Muscle of arm (tissue), 12 donors: ENCODE measurements around the gene FBXO17. TPM values are rescaled to one million over a fixed set of nuclear protein-coding genes. Genes with fewer than 3 reads are reported as not detected.

ENCODE experiments used
- DNase-seq: peaks from one replicate; pipeline ENCODE4 v3.0.0-alpha.2; 2013
- polyA plus RNA-seq, 12 donors: library from polyadenylated mRNA; unstranded; fragments of 120-200 nt; gene quantifications; one replicate each; pipeline ENCODE4 v1.2.1, GENCODE V29; 2013; ENCODE audit not compliant: insufficient read length in 12 of 12

FBXO17 gene
- polyA plus RNA-seq, 12 donors = 22.6 to 33.6 (median 28.0) TPM; not detected in 1

DNA sequence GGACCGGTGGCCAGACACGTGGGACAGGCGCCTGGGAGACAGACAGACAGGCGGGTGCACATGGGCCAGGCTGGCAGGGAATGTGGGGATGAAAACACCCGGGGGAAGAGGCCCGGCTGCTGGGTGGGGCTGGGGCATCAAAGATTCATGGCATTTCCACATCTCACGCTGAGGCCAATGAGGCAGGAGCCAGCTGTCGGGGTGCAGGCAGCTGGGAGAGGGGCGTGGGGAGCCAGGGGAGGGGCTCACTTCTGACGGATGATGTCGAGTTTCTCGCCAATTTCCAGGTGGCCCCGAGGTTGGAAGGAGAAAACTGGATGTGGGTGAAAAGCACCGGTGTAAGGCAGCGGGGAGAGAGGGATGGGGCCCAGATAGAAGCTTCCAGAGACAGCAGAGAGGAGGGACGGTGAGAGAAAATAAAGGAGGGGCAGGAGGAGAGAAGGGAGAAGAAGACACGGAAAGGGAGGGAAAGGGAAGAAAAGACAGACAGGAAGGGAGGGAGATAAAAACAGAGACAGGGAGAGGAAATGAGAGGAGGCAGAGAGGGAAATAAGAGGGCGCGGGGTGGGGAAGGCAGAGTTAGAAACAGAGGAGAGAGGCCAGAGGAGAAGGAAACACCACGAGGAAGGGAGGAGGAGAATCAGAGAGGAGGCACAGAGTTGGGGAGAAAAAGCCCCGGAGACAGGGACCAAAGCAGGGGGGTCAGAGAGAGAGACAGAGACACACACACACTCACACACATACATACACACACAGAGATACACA, 55.5 kb downstream of the FBXO17 start:
- DNase-seq = no peak

DNA sequence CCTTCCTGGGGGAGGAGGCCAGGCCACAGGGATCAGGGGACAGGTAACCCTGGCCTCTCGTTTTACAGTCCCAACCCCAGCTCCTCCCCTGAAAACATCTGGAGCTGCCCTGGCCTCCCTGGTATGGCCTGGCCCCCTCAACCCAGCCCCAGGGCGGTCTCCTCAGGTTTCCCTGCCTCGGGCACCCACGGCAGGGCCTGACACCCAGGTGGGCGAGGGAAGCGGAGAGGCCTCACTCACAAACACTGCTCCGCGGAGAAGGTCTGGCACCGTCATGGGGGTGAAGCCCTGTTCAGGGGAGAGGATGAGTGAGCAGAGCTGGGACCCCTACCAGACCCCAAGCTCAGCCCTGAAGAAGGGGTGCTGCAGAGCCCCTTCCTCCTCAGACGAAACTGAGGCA, 57.0 kb downstream of the FBXO17 start:
- DNase-seq = no peak

DNA sequence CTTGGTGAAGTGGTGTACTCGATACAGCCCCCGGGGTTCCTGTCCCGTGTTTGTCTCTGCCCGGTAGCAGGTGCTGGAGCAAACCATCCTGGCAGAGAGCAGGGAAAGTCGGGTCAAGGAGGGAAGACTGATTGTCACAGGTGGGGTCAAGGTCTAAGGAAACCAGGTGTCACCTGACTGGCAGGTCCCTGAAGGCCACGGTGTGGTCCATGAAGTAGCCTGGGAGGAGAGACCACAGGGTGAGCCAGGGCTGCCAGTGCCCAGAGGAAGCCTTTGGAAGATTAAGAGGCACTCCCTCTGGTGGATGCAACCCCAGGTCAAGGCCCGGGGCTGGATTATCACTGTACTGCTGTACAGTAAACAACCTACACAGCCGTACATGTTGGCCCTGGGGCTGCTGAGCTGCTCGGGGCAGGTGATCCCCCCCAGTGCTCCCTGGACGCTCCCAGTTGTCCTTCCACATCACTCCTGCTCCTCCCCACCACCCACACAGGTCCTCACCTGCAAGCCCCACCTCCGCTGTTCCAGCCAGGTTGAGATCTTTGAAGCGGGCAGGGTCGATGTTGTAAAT, 57.5 kb downstream of the FBXO17 start:
- DNase-seq = no peak

DNA sequence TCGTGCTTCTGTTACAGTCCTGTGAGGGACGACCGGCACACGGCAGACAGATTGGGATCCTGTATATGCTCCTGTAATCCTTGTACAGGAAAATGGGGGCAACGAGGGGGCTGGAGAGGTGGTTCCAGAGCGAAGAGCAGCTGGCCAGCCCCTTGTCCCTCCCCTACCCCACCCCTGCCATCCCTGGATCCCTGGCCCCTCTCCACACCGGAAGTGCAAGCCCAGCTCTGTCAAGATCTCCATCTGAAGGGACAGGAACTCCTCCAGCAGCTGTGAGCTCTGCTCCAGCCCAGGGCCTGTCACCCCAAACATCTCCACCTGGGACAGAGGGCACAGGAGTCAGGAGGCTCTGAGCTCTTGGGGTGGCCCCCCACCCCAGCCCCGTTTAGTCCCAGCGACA, 58.0 kb downstream of the FBXO17 start:
- no peak for DNase-seq

DNA sequence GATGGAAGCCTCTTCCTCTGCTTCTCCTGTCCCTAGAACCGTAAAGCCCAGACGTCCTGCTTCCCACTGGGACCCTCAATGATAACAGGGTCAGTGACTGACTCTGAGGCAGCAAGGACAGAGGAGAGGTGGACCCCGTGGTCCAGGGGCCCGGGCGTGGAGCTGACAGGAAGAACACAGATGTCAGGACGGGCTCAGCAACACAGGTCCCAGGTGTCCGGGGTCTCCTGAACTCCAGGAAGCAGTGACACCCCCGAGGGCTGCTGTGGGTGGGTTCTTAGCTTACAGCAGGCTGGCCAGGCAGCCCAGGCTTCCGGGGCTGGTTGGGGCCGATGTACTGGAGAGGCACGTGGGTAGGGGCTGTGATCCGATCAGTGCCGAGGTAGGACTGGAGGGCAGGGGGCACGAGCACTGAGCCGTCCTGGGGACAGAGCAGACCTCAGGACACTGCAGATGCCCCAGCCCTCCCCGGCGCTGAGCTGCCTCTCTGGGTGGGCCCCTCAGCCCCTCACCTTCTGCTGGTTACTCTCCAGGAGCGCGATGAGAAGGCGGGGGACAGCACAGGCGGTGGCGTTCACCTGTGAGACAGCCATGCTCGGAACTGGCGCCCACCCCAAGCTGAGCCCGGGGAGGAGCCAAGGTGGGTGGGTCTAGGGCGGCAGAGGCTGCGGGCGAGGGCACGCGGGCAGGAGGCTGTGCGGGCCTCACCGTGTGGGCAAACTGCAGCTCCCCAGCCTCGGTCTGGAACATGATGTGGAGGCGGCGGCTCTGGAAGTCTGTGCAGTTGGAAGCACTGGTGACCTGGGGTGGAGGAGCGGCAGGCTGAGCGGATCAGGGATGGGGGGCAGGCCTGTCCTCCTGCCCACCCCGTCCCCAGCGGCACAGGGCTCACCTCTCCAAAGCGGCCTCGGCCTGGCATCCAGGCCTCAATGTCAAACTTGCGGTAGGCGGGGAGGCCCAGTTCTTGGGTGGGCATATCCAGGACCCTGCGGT, 59.9 kb downstream of the FBXO17 start:
- DNase-seq = no peak

DNA sequence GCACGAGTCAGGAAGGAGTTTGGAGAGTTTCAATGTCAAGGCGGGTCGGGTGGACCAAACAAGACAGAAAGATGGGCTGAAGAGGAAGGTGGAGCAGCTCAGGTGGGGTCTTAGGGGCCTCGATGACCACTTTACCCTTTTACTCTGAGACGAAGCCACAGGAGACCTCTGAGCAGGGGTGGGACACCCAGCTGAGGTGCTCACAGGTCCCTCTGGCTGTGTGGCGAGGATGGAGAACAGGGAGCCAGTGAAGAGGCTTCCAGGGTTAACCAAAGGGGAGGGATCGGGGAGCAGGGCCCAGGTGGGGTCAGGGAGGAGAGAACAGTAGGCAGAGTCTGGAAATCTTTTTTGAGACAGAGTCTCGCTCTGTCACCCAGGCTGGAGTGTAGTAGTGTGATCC, 61.6 kb downstream of the FBXO17 start:
- no peak for DNase-seq

DNA sequence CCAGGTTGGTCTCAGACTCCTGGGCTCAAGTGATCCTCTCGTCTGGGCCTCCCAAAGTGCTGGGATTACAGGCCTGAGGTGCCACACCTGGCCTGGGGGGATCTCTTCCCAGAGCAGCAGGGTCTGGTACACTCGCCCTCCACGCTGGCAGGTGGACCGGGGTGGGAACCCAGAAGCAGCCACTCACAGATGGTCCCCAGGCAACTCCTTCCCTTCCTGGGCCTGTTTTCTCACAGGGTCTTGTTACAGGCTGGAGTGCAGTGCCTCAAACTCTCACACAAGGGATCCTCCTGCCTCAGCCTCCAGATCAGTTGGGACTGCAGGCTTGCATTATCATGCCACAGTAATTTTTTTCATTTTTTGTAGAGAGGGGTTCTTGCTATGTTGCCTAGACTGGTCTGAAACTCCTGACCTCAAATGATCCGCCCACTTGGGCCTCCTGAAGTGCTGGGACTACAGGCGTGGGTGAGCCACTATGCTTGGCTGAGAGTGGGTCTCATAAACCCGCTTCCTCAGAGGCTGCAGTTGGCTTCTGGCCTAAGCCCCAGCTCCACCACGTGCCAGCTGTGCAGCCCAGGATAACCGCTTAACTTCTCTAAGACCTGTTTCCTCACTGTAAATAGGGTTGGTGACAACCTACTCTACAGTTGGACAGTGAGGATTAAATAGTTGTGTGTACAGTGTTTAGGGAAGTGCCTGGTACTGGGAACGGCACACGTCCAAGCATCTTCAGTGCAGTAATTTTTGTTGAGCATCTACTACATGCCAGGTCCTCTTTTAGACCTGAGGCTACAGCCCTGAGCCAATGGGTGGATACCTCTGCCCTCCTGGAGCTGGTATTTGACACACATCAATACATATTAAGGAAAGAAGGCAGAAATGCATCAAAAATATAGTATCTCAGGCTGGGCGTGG, 62.7 kb downstream of the FBXO17 start:
- no peak for DNase-seq

DNA sequence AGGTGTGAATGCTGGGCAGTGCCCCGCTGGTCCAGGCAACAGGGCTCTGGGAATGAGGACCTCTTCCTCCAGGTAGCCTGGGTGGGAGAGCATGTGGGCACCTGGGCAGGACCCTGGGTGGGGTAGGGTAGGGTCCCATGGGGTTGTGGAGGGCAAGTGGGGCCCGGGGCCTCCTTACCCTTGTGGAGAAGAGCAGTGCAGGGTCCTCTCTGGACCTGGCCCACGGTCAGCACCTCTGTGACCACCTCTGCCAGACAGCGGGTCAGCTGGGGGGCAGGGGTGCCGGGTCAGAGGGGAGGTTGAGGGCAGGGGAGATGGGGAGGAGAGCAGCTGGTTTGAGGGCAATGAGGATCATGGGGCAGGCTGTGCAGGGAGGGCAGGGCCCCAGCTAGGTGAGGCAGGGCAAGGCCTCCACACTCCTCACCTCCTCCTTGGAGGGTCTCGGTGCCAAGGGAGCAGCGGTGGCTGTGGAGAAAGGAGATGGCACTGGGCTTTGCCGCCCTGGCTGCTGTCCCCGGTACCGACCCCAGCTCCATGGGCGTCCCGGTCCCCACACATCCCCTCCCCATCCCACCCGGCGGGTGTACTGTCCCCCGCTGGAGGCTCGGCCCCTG, 64.0 kb downstream of the FBXO17 start:
- no peak for DNase-seq

DNA sequence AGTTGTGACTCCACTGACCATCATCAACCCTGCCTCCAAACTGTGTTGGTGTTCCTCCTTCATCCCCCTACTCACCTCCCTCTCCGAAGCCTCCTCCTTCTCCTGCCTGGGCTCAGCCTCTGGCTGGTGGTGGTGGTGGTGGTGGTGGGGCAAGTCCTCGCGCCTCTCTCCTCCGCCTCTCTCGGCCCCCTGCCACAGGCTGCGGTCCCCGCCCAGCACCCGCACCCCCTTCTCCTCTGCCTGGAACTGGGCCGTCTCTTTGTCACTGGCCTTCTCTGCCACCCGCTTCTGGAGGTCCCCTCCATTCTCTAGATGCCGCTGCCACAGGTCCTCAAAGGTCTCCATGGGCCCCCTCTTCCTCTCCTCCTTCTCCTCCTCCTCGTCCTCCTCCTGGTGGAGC, 65.1 kb downstream of the FBXO17 start:
- DNase-seq = no peak

DNA sequence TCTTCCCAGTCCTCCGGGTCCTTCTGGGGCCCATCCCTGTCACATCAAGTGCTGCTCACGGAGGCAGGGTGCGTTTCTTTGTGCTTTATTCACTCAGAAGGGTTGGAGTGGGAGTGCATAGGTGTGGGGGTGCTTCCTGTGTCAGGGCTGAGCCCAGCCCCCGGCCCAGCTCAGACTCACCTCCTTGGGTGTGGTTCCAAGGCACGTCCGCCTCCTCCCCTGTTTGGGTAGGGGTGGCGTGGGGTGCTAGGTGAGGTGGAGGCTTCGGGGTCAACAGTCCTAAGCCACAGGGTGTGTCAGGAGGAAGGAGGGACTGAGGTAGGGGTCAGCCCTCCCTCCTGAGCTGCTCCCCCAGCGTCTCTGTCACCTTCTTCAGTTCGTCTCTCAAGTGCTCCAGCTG, 66.6 kb downstream of the FBXO17 start:
- no peak for DNase-seq

DNA sequence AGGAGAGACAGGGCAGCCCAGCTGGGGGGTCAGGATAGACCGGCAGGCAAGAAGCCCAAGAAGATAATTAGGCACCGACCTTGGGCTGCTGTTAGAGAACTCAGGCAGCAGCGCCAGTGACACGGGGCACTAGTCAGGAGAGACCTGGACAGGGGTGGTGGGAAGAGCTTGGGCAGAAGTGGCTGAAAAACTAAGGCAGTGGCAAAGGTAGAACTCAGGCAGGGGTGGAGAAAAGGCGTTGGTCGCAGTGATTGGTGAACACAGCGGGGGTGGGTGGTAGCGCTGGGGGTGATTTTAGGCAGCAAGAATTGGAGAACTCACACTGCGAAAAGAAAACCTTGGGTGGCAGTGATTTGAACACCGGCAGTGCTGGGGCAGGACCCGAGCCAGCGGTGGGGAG, 67.9 kb downstream of the FBXO17 start:
- no peak for DNase-seq

DNA sequence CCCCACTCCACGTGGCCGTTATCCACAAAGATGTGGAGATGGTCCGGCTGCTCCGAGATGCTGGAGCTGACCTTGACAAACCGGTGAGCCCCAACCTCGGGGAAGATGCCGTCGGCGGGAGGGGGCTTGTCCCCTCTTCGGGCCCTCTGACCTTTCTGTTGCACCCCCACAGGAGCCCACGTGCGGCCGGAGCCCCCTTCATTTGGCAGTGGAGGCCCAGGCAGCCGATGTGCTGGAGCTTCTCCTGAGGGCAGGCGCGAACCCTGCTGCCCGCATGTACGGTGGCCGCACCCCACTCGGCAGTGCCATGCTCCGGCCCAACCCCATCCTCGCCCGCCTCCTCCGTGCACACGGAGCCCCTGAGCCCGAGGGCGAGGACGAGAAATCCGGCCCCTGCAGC, 68.3 kb downstream of the FBXO17 start:
- no peak for DNase-seq

DNA sequence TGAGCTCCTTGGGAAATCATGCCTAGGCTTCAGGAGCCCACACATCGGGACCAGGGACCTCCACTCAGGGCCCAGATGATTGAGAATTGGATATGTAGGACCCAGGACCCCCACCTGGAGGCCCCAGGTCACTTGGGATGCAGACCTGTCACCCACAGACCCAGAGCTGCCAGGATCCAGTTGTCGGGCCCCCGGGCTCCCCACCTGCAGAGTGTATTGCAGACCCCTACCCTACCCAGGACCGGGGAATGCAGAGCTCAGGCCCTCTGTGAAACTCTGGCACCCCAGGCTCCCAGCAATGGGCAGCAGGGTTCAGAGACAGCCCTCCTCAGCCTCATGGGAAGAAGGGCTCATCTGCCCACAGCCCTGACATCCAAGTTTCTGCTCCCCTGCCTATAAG, 69.9 kb downstream of the FBXO17 start:
- no peak for DNase-seq

DNA sequence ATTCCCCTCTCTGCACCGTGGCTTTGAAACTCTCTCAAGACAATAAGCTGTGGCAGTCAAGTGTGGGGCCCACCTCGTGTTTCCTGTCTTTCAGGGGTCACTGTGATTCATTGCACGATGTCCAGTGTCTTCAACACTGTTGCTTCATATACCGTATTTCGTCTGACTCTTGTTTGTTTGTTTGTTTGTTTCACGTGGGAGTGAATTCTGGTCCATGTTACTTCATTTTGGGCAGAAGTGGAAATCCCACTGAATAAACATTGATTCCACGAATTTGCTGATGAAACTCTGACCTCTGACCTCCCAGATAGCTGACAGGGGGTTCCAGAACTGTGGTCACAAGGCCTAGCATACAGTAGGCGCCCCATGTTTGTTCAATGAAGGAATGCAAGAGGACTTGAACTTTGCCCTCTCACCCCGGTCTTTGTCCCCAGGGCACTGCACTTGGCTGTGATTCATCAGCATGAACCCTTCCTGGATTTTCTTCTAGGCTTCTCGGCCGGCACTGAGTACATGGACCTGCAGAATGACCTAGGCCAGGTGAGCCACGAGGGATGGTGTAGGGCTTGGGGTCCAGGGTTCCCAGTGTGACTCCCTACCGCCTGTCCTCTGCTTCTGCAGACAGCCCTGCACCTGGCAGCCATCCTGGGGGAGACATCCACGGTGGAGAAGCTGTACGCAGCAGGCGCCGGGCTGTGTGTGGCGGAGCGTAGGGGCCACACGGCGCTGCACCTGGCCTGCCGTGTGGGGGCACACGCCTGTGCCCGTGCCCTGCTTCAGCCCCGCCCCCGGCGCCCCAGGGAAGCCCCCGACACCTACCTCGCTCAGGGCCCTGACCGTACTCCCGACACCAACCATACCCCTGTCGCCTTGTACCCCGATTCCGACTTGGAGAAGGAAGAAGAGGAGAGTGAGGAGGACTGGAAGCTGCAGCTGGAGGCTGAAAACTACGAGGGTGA, 70.7 kb downstream of the FBXO17 start:
- no peak for DNase-seq

DNA sequence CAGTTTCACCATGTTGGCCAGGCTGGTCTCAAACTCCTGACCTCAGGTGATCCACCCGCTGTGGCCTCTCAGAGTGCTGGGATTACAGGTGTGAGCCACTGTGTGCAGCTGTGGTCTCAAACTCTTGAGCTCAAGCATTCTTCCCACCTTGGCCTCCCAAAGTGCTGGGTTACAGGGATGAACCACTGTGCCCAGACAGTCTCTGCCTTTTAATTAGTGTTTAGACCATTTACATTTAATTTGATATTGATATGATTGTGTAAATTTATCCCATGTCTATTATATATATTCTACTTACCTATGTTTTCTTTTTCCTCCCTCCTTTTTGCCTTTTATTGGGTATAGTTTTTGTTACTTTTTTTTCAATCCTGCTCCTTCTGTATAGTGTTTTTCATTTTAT, 73.9 kb downstream of the FBXO17 start:
- DNase-seq = no peak

DNA sequence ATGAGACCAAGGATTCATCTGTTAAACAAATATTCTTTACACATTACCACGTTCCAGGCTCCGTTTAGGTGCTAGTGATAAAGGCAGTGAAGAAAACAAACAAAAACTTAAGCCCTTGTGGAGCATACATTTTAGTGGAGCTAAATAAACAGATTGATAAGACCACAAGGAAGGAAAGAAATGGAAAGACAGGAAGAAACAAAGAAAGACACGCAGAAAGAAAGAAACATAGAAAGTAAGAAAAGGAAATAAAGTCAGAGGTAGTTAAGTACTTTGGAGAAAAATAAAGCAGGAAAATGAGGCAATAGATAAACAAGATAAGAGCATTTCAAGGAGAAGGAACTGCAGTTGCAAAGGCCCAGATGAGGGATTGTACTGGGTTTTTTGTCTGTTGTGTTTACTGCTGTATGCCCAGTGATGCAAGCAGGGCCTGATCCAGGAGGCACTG, 74.8 kb downstream of the FBXO17 start:
- no peak for DNase-seq

DNA sequence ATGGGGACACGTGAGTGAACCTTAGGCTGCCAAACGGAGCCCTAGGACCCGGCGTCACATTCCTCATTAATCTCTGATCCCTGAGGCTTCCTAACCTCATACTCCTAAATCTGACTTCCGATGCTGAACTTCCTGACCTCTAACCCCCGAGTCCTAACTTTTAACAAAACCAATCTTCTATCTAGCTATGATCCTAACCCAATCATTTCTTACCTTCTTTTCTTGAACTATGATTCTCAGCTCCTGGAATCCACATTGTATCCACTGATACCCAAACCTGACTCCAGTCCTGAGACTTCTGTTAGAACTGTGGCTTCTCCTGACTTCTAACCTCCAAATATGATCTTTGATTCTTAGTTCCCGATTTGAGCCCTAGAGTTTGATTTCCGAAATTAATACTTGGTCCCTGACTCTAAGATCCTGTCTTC, 75.3 kb downstream of the FBXO17 start:
- DNase-seq = no peak

DNA sequence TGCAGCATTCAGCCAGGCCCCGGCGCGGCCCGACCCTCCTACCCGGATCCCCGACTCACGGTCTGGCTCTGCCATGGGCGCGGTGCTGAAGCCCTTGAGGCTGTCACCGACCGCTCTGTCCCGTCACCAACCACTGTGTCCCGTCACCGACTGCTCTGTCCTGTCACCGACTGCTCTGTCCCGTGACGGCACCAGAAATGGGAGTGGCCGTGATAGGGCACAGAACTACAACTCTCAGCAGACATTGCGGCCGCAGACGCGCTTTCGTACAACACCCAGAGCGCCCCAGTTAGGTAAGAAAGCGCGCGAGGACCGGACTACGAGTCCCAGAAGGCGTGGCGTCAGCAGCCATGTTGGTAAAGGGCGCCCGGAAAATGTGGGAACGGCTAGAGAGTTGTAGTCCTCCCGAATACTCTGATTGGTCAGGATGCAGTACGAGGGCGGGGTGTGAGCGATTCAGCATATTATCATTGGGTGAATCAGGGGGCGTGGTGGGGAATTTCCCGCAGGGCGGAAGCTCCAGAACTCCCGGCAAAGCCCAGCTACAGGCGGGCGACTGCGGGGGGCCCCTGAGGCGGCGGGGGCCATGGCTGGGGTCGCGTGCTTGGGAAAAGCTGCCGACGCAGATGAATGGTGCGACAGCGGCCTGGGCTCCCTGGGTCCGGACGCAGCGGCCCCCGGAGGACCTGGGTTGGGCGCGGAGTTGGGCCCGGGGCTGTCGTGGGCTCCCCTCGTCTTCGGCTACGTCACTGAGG, 75.9 kb downstream of the FBXO17 start, which contains the start of the genes NFKBIB and SIRT2:
Gene NFKBIB, plus strand, starts transcription at position 523 of the 755 bp plus-strand sequence. Its CDS starts 64 bp downstream, at position 587.
Gene SIRT2, minus strand, starts transcription at position 172 of the 755 bp plus-strand sequence. Its CDS starts 97 bp downstream, at position 75.
- peak; percentile 100 for DNase-seq
